ENCODE results near the gene ASIP. TPM values are rescaled to one million over a fixed set of nuclear protein-coding genes. Genes with fewer than 3 reads are reported as not detected.

ASIP gene
- total RNA-seq, 1 experiment from 2014 or later, result not detected

DNA sequence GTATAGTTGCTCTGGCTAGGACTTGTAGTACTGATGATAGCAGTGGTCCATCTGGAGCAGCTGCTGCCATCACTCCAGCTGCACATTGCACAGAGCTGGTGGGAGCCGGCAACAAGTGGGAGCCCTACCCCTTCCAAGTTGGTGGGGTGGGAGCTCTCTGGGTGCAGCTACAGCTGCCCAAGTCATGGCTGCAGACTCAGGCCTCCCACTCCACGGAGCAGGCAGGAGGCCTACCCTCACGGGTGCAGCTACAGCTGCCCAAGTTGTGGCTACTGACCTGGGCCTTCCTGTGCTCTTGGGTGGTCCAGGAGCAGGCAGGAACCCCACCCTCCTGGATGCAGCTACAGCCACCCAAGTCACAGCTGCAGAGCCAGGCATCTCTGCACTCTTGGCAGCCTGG lies 32.1 kb upstream of the ASIP start:
- H3K36me3 ChIP-seq (ENCODE audit: control insufficient read depth, insufficient read depth, low read length), result no peaks in the 10 kb centered on the region
- TF ChIP-seq, protein P1, sequence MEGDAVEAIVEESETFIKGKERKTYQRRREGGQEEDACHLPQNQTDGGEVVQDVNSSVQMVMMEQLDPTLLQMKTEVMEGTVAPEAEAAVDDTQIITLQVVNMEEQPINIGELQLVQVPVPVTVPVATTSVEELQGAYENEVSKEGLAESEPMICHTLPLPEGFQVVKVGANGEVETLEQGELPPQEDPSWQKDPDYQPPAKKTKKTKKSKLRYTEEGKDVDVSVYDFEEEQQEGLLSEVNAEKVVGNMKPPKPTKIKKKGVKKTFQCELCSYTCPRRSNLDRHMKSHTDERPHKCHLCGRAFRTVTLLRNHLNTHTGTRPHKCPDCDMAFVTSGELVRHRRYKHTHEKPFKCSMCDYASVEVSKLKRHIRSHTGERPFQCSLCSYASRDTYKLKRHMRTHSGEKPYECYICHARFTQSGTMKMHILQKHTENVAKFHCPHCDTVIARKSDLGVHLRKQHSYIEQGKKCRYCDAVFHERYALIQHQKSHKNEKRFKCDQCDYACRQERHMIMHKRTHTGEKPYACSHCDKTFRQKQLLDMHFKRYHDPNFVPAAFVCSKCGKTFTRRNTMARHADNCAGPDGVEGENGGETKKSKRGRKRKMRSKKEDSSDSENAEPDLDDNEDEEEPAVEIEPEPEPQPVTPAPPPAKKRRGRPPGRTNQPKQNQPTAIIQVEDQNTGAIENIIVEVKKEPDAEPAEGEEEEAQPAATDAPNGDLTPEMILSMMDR (IDR thresholded peaks at IDR 0.05; ENCODE audit: insufficient read depth in 1 of 2, low read depth in 1 of 2, low read length in 1 of 2, severe bottlenecking in 1 of 2, unreplicated experiment in 1 of 2), result no peak
- no peaks in the 10 kb centered on the region; the same call in 1 of the 2 replicates for H3K4me1 ChIP-seq
- H3K9me3 ChIP-seq, result peaks cover 41% of the 10 kb centered on the region
- intact Hi-C loops (cut with micrococcal nuclease; ENCODE audit: unreplicated experiment), result no loop called here
- peaks cover 20% of the 10 kb centered on the region for H3K9me3 Mint-ChIP-seq (ENCODE audit: unreplicated experiment)
- H3K27me3 ChIP-seq (replicated peaks; ENCODE audit: control insufficient read depth, insufficient read depth, low read length), result no peaks in the 10 kb centered on the region
- POLR2A ChIA-PET, result no interaction called here
- no peak overlapping the region for H3K4me3 ChIP-seq (ENCODE audit: low read depth, low read length)
- H3K4me3 Mint-ChIP-seq (ENCODE audit: unreplicated experiment), result no peak overlapping the region
- BruUV-seq (replicated peaks), result no TSS peak
- H3K27ac Mint-ChIP-seq (ENCODE audit: unreplicated experiment), result no peak overlapping the region
- H3K4me1 Mint-ChIP-seq (ENCODE audit: low read depth, unreplicated experiment), result no peaks in the 10 kb centered on the region
- H3K27me3 Mint-ChIP-seq (ENCODE audit: insufficient read depth, unreplicated experiment), result no peaks in the 10 kb centered on the region
- no peak for DNase-seq
- H3K36me3 Mint-ChIP-seq (ENCODE audit: insufficient read depth, unreplicated experiment), result peaks cover 8% of the 10 kb centered on the region
- CTCF ChIA-PET, result no interaction called here

DNA sequence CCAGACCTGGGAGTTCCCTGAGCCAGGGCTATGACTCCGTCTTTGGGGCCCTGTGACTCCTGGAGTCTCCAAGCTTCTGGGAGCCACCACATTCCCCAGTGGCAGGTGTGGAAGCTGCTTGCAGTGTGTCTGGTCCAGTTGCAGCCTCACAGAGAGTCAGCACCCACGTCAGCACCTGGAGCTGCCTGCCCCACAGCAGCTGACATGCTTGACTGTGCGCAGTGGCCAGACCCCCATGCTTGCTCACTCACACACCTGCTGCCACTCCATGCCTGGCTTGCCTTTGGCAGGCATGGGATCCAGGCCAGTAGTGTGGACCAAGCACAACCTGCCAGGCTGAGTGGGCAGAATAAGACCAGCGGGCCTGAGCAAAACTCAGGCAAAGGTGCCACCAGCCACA lies 31.0 kb upstream of the ASIP start:
- ChIA-PET CTCF (interaction anchor here (0.5 kb wide), 1 partner anchor 334 kb away, joined by 6 read pairs; no protein-coding TSS in a partner anchor), POLR2A (no interaction called here)
- H3K9me3 Mint-ChIP-seq (ENCODE audit: unreplicated experiment), result peaks cover 20% of the 10 kb centered on the region
- H3K36me3 ChIP-seq (ENCODE audit: control insufficient read depth, insufficient read depth, low read length), result no peaks in the 10 kb centered on the region
- DNase-seq, result no peak
- TF ChIP-seq, protein P1 (IDR thresholded peaks at IDR 0.05; ENCODE audit: insufficient read depth in 1 of 2, low read depth in 1 of 2, low read length in 1 of 2, severe bottlenecking in 1 of 2, unreplicated experiment in 1 of 2), result no peak
- H3K4me3 Mint-ChIP-seq (ENCODE audit: unreplicated experiment), result no peak overlapping the region
- H3K4me1 Mint-ChIP-seq (ENCODE audit: low read depth, unreplicated experiment), result no peaks in the 10 kb centered on the region
- H3K27me3 ChIP-seq (replicated peaks; ENCODE audit: control insufficient read depth, insufficient read depth, low read length), result no peaks in the 10 kb centered on the region
- BruUV-seq (replicated peaks), result no TSS peak
- intact Hi-C loops (cut with micrococcal nuclease; ENCODE audit: unreplicated experiment), result no loop called here
- H3K4me1 ChIP-seq, result no peaks in the 10 kb centered on the region
- peaks cover 41% of the 10 kb centered on the region for H3K9me3 ChIP-seq
- H3K4me3 ChIP-seq (ENCODE audit: low read depth, low read length), result no peak overlapping the region
- peaks cover 5% of the 10 kb centered on the region for H3K36me3 Mint-ChIP-seq (ENCODE audit: insufficient read depth, unreplicated experiment)
- no peaks in the 10 kb centered on the region for H3K27me3 Mint-ChIP-seq (ENCODE audit: insufficient read depth, unreplicated experiment)
- no peak overlapping the region for H3K27ac Mint-ChIP-seq (ENCODE audit: unreplicated experiment)

- ChIA-PET POLR2A (no interaction called here), CTCF (no interaction called here)
- Mint-ChIP-seq H3K27ac (ENCODE audit: unreplicated experiment) (no peak overlapping the region), H3K4me3 (ENCODE audit: unreplicated experiment) (no peak overlapping the region), H3K36me3 (ENCODE audit: insufficient read depth, unreplicated experiment) (peaks cover 5% of the 10 kb centered on the region), H3K4me1 (ENCODE audit: low read depth, unreplicated experiment) (no peaks in the 10 kb centered on the region), H3K9me3 (ENCODE audit: unreplicated experiment) (peaks cover 11% of the 10 kb centered on the region), H3K27me3 (ENCODE audit: insufficient read depth, unreplicated experiment) (no peaks in the 10 kb centered on the region)
- TF ChIP-seq, protein P1 (IDR thresholded peaks at IDR 0.05; ENCODE audit: insufficient read depth in 1 of 2, low read depth in 1 of 2, low read length in 1 of 2, severe bottlenecking in 1 of 2, unreplicated experiment in 1 of 2), result no peak
- intact Hi-C loops (cut with micrococcal nuclease; ENCODE audit: unreplicated experiment), result no loop called here
- no TSS peak for BruUV-seq (replicated peaks)
- Histone ChIP-seq H3K9me3 (peaks cover 32% of the 10 kb centered on the region), H3K27me3 (replicated peaks; ENCODE audit: control insufficient read depth, insufficient read depth, low read length) (no peaks in the 10 kb centered on the region), H3K4me3 (ENCODE audit: low read depth, low read length) (no peak overlapping the region), H3K4me1 (no peaks in the 10 kb centered on the region; the same call in 1 of the 2 replicates), H3K36me3 (ENCODE audit: control insufficient read depth, insufficient read depth, low read length) (no peaks in the 10 kb centered on the region)
- DNase-seq, result no peak
These were observed 29.6 kb upstream of the ASIP start for GRCh38 chr20:34211591-34211990.

Data from Caco-2 (cell line).